ENCODE results near the gene MAP2. TPM values are rescaled to one million over a fixed set of nuclear protein-coding genes. Genes with fewer than 3 reads are reported as not detected.
A peak's percentile ranks its signal among the peaks of the same experiment; 100 is the strongest.

The MAP2 gene
- total RNA-seq, 2 donors from 2014 or later, result not detected

DNA sequence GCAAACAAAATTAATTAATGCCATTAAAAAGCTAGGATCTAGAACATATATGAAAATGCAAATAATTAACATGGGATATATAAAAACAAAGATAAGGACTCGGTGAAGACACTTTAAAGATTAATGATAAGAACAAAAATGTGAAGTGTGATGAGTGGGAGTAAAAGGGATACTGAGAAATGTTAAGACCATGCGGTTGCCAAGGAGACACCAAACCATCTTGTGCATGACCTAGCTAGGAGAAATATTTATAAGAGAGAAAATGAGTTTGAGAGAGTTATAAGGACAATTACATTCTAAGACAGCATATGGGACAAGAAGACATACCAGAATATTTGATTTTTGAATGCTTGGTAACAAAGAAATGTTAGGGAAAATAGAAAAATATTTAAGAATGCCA lies 25.4 kb upstream of the MAP2 start:
- Mint-ChIP-seq H3K4me1 (ENCODE audit: low read depth in 2 of 2) (no peaks in the 10 kb centered on the region), H3K27ac (no peak overlapping the region), H3K4me3 (no peak overlapping the region), H3K27me3 (no peaks in the 10 kb centered on the region), H3K36me3 (no peaks in the 10 kb centered on the region), H3K9me3 (peaks cover 4% of the 10 kb centered on the region)
- ATAC-seq (no peak), DNase-seq (ENCODE audit: low spot score) (no peak)

DNA sequence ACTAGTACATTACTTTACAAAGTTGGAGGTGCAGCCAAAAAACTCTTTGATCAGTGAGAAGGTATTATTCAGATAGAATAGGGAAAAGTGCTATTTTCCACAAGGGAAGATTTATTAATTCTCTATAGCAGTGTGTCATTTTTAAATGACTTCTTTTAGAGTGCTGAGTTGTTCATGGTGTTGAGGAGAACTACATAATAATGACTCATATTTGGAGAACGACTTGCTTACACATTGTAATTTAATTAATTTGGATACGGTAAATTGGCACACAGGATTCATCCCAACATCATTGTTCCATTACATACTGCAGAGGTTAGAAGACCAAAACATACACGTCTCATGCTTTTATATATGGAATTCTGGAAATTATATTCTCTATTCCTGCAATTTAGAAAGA lies 22.1 kb upstream of the MAP2 start:
- Mint-ChIP-seq H3K36me3 (no peaks in the 10 kb centered on the region), H3K9me3 (no peaks in the 10 kb centered on the region), H3K27ac (no peak overlapping the region), H3K4me1 (ENCODE audit: low read depth in 2 of 2) (no peaks in the 10 kb centered on the region), H3K4me3 (no peak overlapping the region), H3K27me3 (no peaks in the 10 kb centered on the region)
- DNase-seq (ENCODE audit: low spot score) (no peak), ATAC-seq (no peak)

DNA sequence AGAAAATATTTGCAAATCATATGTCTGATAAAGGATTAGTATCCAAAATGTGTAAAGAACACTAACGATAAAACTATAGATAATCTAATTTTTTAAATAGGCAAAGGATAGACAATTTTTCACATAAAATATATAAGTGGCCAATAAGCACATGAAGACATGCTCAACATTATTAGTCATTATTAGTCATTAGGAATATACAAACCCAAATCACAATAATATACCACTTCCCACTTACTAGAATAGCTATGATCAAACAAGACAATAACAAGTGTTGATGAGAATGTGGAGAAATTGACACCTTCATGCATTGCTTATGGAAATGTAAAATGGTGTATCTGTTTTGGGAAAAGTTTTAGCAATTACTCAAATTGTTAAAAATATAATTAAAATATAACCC lies 12.6 kb upstream of the MAP2 start:
- Mint-ChIP-seq H3K9me3 (peaks cover 5% of the 10 kb centered on the region), H3K4me3 (no peak overlapping the region), H3K27ac (no peak overlapping the region), H3K36me3 (no peaks in the 10 kb centered on the region), H3K4me1 (ENCODE audit: low read depth in 2 of 2) (no peaks in the 10 kb centered on the region), H3K27me3 (no peaks in the 10 kb centered on the region)
- no peak for ATAC-seq
- no peak for DNase-seq (ENCODE audit: low spot score)

DNA sequence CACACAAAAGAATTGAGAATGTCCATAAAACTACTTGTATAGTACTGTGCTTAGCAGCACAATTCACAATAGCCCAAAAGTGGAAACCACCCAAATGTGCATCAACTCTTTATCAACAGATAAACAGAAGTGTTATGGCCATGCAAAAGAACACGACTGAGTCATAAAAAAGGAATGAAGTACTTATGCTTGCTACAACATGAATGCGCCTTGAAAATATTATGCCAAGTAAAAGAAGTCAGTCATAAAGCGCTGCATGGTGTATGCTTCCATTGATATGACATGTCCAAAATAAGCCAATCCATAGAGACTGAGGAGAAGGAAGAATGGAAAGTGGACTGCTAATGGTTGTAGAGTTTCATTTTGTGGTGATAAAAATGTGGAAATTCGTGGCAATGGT lies 12.1 kb upstream of the MAP2 start:
- H3K4me1 Mint-ChIP-seq (ENCODE audit: low read depth in 2 of 2), result no peaks in the 10 kb centered on the region

DNA sequence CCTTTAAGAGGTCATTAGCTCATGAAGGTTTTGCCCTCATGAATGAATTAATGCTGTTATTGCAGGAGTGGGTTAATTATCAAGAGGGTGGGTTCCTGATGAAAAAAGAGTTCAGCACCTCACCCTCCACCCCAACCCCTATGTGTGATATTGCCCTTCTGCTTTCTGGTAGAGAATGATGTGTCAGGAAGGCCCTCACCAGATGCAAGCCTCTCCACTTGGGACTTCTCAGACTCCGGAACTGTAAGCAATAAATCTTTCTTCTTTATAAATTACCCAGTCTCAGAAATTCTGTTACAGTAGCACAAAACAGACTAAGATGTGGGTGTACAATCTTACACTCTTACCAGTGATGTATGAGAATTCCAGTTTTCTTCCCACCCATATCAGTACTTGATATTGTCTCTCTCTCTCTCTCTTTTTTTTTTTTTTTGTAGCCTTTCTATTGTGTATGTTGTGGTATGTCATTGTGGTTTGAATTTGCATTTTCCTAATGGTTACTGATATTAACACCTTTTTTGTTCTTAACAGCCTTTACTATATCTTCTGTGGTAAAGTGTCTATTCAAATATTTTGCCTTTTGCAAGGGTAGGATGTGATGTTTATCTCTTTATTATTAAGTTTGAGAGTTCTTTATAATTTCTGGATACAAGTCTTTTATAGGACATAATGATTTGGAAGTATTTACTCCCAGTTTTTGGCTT lies 10.4 kb upstream of the MAP2 start:
- Mint-ChIP-seq H3K9me3 (peaks cover 5% of the 10 kb centered on the region), H3K36me3 (no peaks in the 10 kb centered on the region), H3K27ac (no peak overlapping the region), H3K27me3 (no peaks in the 10 kb centered on the region), H3K4me1 (ENCODE audit: low read depth in 2 of 2) (no peaks in the 10 kb centered on the region), H3K4me3 (no peak overlapping the region)
- DNase-seq (ENCODE audit: low spot score) (no peak), ATAC-seq (no peak)

More for the DNA sequence above, 12.1 kb upstream of the MAP2 start:
- no peak overlapping the region for H3K4me3 Mint-ChIP-seq
- no peak for DNase-seq (ENCODE audit: low spot score)
- no peaks in the 10 kb centered on the region for H3K27me3 Mint-ChIP-seq
- no peak overlapping the region for H3K27ac Mint-ChIP-seq
- ATAC-seq, result no peak
- peaks cover 5% of the 10 kb centered on the region for H3K9me3 Mint-ChIP-seq
- no peaks in the 10 kb centered on the region for H3K36me3 Mint-ChIP-seq

DNA sequence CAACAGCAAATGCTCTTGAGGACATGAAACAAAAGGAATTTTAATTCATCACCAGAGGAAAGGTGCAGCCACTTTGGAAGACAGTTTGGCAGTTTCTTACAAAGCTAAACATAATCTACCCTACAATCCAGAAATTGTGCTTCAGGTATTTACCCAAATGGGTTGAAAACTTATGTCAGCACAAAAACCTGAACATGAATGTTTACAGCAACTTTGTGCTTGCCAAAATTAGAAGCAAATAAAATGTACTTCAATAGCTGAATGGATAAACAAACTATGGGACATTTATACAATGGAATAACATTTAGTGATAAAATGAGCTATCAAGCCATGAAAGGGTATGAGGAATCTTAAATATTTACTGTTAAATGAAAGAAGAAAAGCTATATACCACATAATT lies 6.9 kb upstream of the MAP2 start:
- ATAC-seq, result no peak
- Mint-ChIP-seq H3K27ac (no peak overlapping the region), H3K4me3 (no peak overlapping the region)

DNA sequence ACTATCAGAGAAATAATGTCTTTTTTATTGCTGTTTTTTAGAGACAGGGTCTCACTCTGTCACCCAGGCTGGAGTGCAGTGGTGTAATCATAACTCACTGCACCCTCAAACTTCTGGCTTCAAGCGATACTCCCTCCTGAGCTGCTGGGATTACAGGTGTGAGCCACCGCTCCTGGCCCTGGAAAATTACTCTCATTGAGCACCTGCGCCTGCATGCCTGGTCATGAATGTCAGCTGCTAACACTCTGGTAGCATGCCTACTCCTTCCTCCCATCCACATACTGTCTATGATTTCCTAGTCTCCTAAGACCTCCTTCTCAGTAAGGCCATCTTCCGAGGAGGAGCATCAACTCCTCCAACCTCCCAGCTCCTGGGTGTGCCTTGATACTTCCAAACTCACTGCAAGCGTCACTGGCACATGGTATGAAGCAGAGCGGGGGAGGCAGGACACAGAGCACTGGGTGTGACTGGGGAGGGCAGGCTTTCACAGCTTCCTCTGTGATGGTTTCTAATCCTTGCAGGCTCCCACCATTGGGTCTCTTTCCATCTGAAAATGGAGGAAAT lies 1.6 kb upstream of the MAP2 start:
- H3K27ac Mint-ChIP-seq, result no peak overlapping the region
- ATAC-seq (no peak), DNase-seq (ENCODE audit: low spot score) (no peak)
- no peak overlapping the region for H3K4me3 Mint-ChIP-seq
- no peaks in the 10 kb centered on the region for H3K36me3 Mint-ChIP-seq
- H3K4me1 Mint-ChIP-seq (ENCODE audit: low read depth in 2 of 2), result peaks cover 0 to 5% of the 10 kb centered on the region in 2 donors
- no peaks in the 10 kb centered on the region for H3K9me3 Mint-ChIP-seq
- peaks cover 8 to 21% of the 10 kb centered on the region in 2 donors for H3K27me3 Mint-ChIP-seq

More for the DNA sequence above, 6.9 kb upstream of the MAP2 start:
- no peak for DNase-seq (ENCODE audit: low spot score)
- Mint-ChIP-seq H3K27me3 (no peaks in the 10 kb centered on the region), H3K4me1 (ENCODE audit: low read depth in 2 of 2) (no peaks in the 10 kb centered on the region), H3K36me3 (no peaks in the 10 kb centered on the region), H3K9me3 (peaks cover 5% of the 10 kb centered on the region)

DNA sequence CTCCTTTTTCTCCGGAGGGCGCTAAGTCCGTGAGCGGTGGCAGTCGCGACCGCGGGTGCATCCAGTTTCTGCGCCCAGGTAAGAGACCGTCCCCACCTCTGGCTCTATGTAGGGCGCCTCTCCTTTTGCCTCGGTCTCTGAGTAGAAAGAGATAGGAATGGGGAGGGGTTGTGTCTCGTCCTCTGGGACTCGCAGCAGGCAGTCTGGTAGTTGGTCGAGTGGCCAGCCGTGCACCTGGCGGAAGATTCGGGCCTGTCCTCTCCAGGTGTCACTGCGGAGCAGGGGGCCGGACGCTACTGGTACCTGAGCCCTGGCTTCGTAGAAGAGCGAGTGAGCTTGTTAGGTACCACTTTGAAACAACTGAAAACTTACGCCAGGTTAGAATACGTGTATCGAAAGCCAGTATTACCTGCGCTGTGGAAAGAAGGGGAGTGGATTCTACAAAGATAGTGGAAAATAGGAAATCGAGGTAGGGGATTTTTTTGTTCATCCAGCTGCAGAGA lies 403 bp downstream of the MAP2 start:
- DNase-seq (ENCODE audit: low spot score), result no peak
- Mint-ChIP-seq H3K27me3 (peaks cover 8 to 26% of the 10 kb centered on the region in 2 donors), H3K4me1 (ENCODE audit: low read depth in 2 of 2) (peaks cover 0 to 5% of the 10 kb centered on the region in 2 donors)

DNA sequence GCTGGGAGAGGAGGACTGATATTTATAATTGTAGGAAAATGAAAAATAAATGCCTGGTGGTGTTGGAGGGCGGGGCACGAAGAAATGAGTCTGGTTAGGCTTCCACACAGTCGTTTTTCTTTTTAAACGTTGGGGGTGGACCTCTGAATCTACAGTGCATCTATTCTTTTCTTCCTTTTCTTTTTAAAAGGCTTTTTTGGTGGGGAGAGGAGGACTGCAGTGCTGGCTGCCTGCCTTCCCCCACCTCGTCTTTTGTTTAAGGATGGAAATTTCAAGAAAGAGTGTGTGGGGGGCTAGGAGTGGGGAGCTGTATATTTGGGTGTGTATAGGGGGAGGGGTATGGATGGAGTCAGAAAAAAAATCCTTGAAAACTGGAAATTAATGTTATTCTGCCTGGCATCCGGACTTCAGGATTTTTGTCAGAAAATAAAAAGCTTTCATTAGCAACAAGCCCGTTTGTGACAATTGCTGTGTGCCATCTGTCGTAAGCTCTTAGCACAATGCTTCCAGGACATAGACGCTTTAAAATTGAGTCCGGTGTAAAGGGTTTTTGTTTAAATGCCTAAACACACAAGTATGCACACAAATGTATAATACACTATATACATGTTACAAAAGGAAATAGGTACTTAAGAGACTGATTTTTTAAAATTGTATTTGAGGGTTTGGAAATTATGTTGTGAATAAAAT lies 1.1 kb downstream of the MAP2 start:
- Mint-ChIP-seq H3K27me3 (peaks cover 8 to 26% of the 10 kb centered on the region in 2 donors), H3K36me3 (no peaks in the 10 kb centered on the region), H3K27ac (no peak overlapping the region), H3K4me1 (ENCODE audit: low read depth in 2 of 2) (peaks cover 0 to 5% of the 10 kb centered on the region in 2 donors), H3K9me3 (no peaks in the 10 kb centered on the region), H3K4me3 (peak overlapping the region; percentile 30)
- no peak for DNase-seq (ENCODE audit: low spot score)
- ATAC-seq, result no peak

More for the DNA sequence above, 403 bp downstream of the MAP2 start:
- Mint-ChIP-seq H3K36me3 (no peaks in the 10 kb centered on the region), H3K4me3 (peak overlapping the region; percentile 41), H3K27ac (no peak overlapping the region), H3K9me3 (no peaks in the 10 kb centered on the region)
- peak; percentile 8 to 28 for ATAC-seq

DNA sequence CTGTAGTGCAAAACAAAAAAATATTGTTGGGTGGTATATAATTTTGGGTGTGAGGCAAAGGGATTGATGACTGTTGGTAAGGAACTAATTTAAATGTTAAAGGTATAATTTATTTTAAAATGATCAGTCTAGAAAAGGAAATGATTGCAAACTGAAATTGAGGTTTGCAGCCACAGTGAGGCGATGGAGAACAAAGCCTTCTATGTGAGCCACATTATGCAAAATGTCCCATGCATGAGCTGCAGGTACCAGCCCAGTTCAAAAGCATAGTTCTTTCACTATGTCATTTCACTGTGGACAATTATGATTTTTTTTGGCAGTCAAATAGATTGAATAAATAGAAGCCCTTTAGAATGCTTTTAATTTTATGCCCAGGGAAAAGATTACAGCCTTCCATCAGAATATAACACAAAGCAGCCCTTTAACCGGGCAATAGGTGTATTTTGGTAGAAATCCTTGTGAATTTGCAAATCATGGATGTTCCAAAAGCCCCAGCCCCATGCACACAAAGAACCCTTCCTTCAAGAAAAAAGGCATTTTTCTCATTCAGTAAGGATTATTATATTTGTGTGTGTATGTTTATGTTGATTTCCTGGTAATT lies 1.7 kb downstream of the MAP2 start:
- Mint-ChIP-seq H3K27me3 (peaks cover 8 to 26% of the 10 kb centered on the region in 2 donors), H3K4me1 (ENCODE audit: low read depth in 2 of 2) (peaks cover 0 to 5% of the 10 kb centered on the region in 2 donors), H3K36me3 (no peaks in the 10 kb centered on the region), H3K27ac (no peak overlapping the region), H3K9me3 (no peaks in the 10 kb centered on the region), H3K4me3 (no peak overlapping the region)
- DNase-seq (ENCODE audit: low spot score), result no peak
- no peak for ATAC-seq

DNA sequence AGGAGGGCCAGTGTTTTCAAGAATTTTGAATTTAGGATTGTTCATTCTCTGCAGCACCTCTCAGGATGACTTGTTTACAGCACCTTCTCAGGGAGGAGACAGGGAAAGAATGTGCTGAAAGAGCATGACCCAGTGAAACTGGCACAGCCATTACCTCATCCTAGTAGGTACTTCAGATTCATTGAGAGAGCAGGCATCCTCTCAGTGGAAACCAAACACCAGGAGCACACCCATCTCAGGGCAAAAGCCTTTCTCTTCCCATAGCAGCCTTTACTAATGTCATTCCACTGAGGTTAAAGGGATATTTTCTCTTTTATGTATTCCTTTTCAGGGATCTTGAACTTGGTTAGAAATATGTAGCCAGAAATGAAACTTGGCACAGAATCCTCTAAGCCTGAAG lies 2.6 kb downstream of the MAP2 start:
- H3K27ac Mint-ChIP-seq, result no peak overlapping the region
- ATAC-seq, result no peak
- no peaks in the 10 kb centered on the region for H3K9me3 Mint-ChIP-seq
- H3K4me1 Mint-ChIP-seq (ENCODE audit: low read depth in 2 of 2), result peaks cover 0 to 5% of the 10 kb centered on the region in 2 donors
- H3K4me3 Mint-ChIP-seq, result no peak overlapping the region
- H3K36me3 Mint-ChIP-seq, result no peaks in the 10 kb centered on the region
- H3K27me3 Mint-ChIP-seq, result peaks cover 8 to 26% of the 10 kb centered on the region in 2 donors
- no peak for DNase-seq (ENCODE audit: low spot score)

DNA sequence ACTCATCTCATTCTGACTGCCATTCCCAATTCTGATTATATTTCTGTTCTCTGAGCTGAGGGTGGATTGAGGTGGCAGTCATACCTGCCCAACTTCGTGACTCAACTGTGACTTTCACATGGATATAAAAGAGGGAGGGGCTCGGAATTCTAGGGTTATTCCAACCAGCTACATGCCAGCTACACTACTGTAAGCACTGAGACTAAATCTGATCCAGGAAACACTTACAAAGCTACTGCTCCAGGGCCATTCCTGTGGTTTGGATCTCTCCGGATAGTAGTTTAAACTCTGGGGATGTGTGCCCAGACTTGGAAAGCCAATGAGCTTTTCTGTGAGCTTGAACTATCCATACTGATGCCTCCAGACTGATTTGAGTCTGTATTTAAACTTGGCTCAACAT lies 7.9 kb downstream of the MAP2 start:
- H3K9me3 Mint-ChIP-seq, result no peaks in the 10 kb centered on the region
- no peak overlapping the region for H3K27ac Mint-ChIP-seq
- peaks cover 0 to 10% of the 10 kb centered on the region in 2 donors for H3K27me3 Mint-ChIP-seq
- H3K4me3 Mint-ChIP-seq, result no peak overlapping the region
- DNase-seq (ENCODE audit: low spot score), result no peak
- H3K4me1 Mint-ChIP-seq (ENCODE audit: low read depth in 2 of 2), result no peaks in the 10 kb centered on the region
- ATAC-seq, result no peak
- H3K36me3 Mint-ChIP-seq, result no peaks in the 10 kb centered on the region

DNA sequence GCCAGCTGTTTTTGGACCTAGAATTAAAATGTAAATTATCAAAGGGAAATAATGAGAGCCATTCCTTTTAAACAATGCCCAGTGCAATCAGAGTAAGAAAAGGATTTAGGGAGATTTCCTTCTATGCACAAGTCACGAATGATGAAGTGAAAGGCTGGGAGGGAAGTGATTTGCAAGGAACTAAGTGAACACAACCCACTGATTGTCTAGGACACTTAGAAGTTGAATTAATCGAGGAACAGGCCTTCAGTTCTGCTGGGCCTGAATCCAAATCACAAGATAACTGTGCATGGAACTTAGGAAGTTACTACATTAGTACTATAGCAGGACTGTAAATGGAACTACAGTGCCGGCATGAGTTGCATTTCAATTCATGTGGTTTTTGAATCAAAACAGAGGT lies 17.7 kb downstream of the MAP2 start:
- Mint-ChIP-seq H3K4me1 (ENCODE audit: low read depth in 2 of 2) (no peaks in the 10 kb centered on the region), H3K36me3 (no peaks in the 10 kb centered on the region), H3K4me3 (no peak overlapping the region), H3K9me3 (no peaks in the 10 kb centered on the region), H3K27ac (no peak overlapping the region), H3K27me3 (no peaks in the 10 kb centered on the region)
- DNase-seq (ENCODE audit: low spot score) (no peak), ATAC-seq (no peak)

DNA sequence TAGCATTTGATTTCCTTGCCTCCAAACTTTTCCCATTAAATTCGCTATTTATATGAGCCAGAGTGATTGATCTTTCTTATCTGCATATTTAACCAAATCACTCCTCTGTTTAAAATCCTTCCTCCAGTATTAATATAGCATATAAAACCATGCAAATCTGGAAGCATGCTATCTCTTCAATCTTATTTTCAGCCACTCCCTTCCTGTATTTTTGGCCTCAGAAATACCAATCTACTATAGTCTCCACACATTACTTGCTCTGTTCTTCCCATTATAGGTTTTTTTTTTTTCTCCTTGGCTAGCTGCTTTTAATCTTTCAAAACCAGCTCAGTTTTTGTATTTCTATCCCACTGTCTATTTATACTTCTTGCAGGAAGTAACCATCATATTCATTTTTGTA lies 19.1 kb downstream of the MAP2 start:
- H3K27ac Mint-ChIP-seq, result no peak overlapping the region
- no peaks in the 10 kb centered on the region for H3K27me3 Mint-ChIP-seq
- no peaks in the 10 kb centered on the region for H3K9me3 Mint-ChIP-seq
- no peaks in the 10 kb centered on the region for H3K36me3 Mint-ChIP-seq
- no peak for ATAC-seq
- H3K4me3 Mint-ChIP-seq, result no peak overlapping the region
- H3K4me1 Mint-ChIP-seq (ENCODE audit: low read depth in 2 of 2), result no peaks in the 10 kb centered on the region
- no peak for DNase-seq (ENCODE audit: low spot score)

All from natural killer cell treated with Interleukin-12 subunit alpha and Interleukin-12 subunit beta and Interleukin-15 and Interleukin-18, amount 100 ng/mL, for 72 hours (primary cell).